Measurements from ENCODE around the gene GLIPR2.
A peak's percentile ranks its signal among the peaks of the same experiment; 100 is the strongest.
"Not testable (repeated sequence)": the region's sequence is repeated elsewhere in the genome, so short reads cannot be mapped to it uniquely, and the experiment has no call there.

GLIPR2 gene

GRCh38 chr9:36162211-36162738, 25.7 kb downstream of the GLIPR2 start:
- no peak for DNase-seq (ENCODE audit: low read depth in 2 of 3, low spot score in 2 of 3)

GRCh38 chr9:36163049-36163785, 26.7 kb downstream of the GLIPR2 start:
- no peak for DNase-seq (ENCODE audit: low read depth in 2 of 3, low spot score in 2 of 3)

- no peak for DNase-seq (ENCODE audit: low read depth in 2 of 3, low spot score in 2 of 3)
Measured at GRCh38 chr9:36163786-36164170, 27.2 kb downstream of the GLIPR2 start.

- no peak for DNase-seq (ENCODE audit: low read depth in 2 of 3, low spot score in 2 of 3)
Measured at GRCh38 chr9:36164372-36164771, 27.8 kb downstream of the GLIPR2 start.

GRCh38 chr9:36164989-36165388, 28.5 kb downstream of the GLIPR2 start:
- DNase-seq (ENCODE audit: low read depth in 2 of 3, low spot score in 2 of 3), result no peak

GRCh38 chr9:36165826-36166167, 29.3 kb downstream of the GLIPR2 start:
- DNase-seq (ENCODE audit: low read depth in 2 of 3, low spot score in 2 of 3), result no peak

- peak; percentile 72 to 84 (median 75) for DNase-seq (ENCODE audit: low read depth in 2 of 3, low spot score in 2 of 3)
Measured at GRCh38 chr9:36166168-36166927, 29.8 kb downstream of the GLIPR2 start.

GRCh38 chr9:36169166-36169565, 32.6 kb downstream of the GLIPR2 start, which contains the start of gene CCIN:
TSS of gene CCIN (plus strand) at chr9:36169388. CDS start at chr9:36169503, 115 bp downstream.
- no peak for DNase-seq (ENCODE audit: low read depth in 2 of 3, low spot score in 2 of 3)

GRCh38 chr9:36169708-36170107, 33.2 kb downstream of the GLIPR2 start:
- no peak for DNase-seq (ENCODE audit: low read depth in 2 of 3, low spot score in 2 of 3)

- DNase-seq (ENCODE audit: low read depth in 2 of 3, low spot score in 2 of 3), result no peak
Measured at GRCh38 chr9:36170531-36170930, 34.0 kb downstream of the GLIPR2 start.

- DNase-seq (ENCODE audit: low read depth in 2 of 3, low spot score in 2 of 3), result no peak
Measured at GRCh38 chr9:36173861-36174260, 37.3 kb downstream of the GLIPR2 start.

- no peak for DNase-seq (ENCODE audit: low read depth in 2 of 3, low spot score in 2 of 3)
Measured at GRCh38 chr9:36174271-36174670, 37.7 kb downstream of the GLIPR2 start.

- no peak for DNase-seq (ENCODE audit: low read depth in 2 of 3, low spot score in 2 of 3)
Measured at GRCh38 chr9:36174731-36175130, 38.2 kb downstream of the GLIPR2 start.

GRCh38 chr9:36175209-36175608, 38.7 kb downstream of the GLIPR2 start:
- DNase-seq (ENCODE audit: low read depth in 2 of 3, low spot score in 2 of 3), result not testable (repeated sequence)

- not testable (repeated sequence) for DNase-seq (ENCODE audit: low read depth in 2 of 3, low spot score in 2 of 3)
Measured at GRCh38 chr9:36176496-36176895, 40.0 kb downstream of the GLIPR2 start.

GRCh38 chr9:36177571-36177970, 41.0 kb downstream of the GLIPR2 start:
- DNase-seq (ENCODE audit: low read depth in 2 of 3, low spot score in 2 of 3), result no peak

GRCh38 chr9:36180243-36180642, 43.7 kb downstream of the GLIPR2 start:
- not testable (repeated sequence) for DNase-seq (ENCODE audit: low read depth in 2 of 3, low spot score in 2 of 3)

- no peak for DNase-seq (ENCODE audit: low read depth in 2 of 3, low spot score in 2 of 3)
Measured at GRCh38 chr9:36187414-36187813, 50.9 kb downstream of the GLIPR2 start.

GRCh38 chr9:36188212-36188611, 51.7 kb downstream of the GLIPR2 start:
- DNase-seq (ENCODE audit: low read depth in 2 of 3, low spot score in 2 of 3), result no peak

GRCh38 chr9:36189976-36190375, 53.4 kb downstream of the GLIPR2 start:
- DNase-seq (ENCODE audit: low read depth in 2 of 3, low spot score in 2 of 3), result no peak

- peak; percentile 73 to 86 (median 81) for DNase-seq (ENCODE audit: low read depth in 2 of 3, low spot score in 2 of 3)
Measured at GRCh38 chr9:36190388-36191289, 54.1 kb downstream of the GLIPR2 start, which contains the start of gene CLTA. TSS of gene CLTA (plus strand) at chr9:36190921. CDS start at chr9:36191057, 136 bp downstream.

All from activated CD8-positive, alpha-beta memory T cell treated with anti-CD3 and anti-CD28 coated beads for 48 hours (primary cell).